WTC11 (cell line): ENCODE data around the gene ATXN2L. TPM values are rescaled to one million over a fixed set of nuclear protein-coding genes. Genes with fewer than 3 reads are reported as not detected.
"Not testable (repeated sequence)": the region's sequence is repeated elsewhere in the genome, so short reads cannot be mapped to it uniquely, and the experiment has no call there.

Source experiments
- ATAC-seq: fragments of 200-7000 bp; cut with Tn5 transposase; 2 replicates; pipeline ENCODE4 v1.10.0; 2021; ENCODE audit warnings: mild to moderate bottlenecking, moderate library complexity
- CTCF ChIA-PET: fragments of 300-600 bp; sonication (Branson Sonifier 250); formaldehyde crosslinking; loops from one replicate; lab custom pipeline; 2021; ENCODE audit warnings: antibody characterized with exemption; lab: Charles Lee
- POLR2A ChIA-PET: fragments of 350-600 bp; sonication (Branson Sonifier 250); formaldehyde crosslinking; loops from one replicate; lab custom pipeline; 2021; ENCODE audit warnings: antibody characterized with exemption; lab: Charles Lee
- DNase-seq: peaks from one replicate; pipeline ENCODE4 v3.0.0; 2021; ENCODE audit warnings: low spot score
- H3K27ac Mint-ChIP-seq: 2 replicates; pipeline ENCODE4 v1.8.0; 2021; ENCODE audit warnings: mixed read lengths
- H3K27me3 Mint-ChIP-seq: 2 replicates; pipeline ENCODE4 v1.8.0; 2021; ENCODE audit warnings: low read depth, mild to moderate bottlenecking, moderate library complexity, mixed read lengths
- H3K36me3 Mint-ChIP-seq: 2 replicates; pipeline ENCODE4 v1.8.0; 2021; ENCODE audit warnings: mixed read lengths
- H3K4me1 Mint-ChIP-seq: 2 replicates; pipeline ENCODE4 v1.8.0; 2022; ENCODE audit warnings: mixed read lengths
- H3K4me3 Mint-ChIP-seq: 2 replicates; pipeline ENCODE4 v1.8.0; 2021; ENCODE audit warnings: mild to moderate bottlenecking, moderate library complexity, mixed read lengths
- H3K9me3 Mint-ChIP-seq: 2 replicates; pipeline ENCODE4 v1.8.0; 2021; ENCODE audit warnings: mixed read lengths
- ELF4 ChIP-seq: sonication (generic); formaldehyde crosslinking; IDR thresholded peaks from 2 replicates; pipeline ENCODE4 v1.8.1; 2022; ENCODE audit warnings: low read depth, mild to moderate bottlenecking, moderate library complexity, missing genetic modification reagents
- ESRRA ChIP-seq: sonication (generic); formaldehyde crosslinking; IDR thresholded peaks from 2 replicates; pipeline ENCODE4 v1.8.1; 2022; ENCODE audit warnings: mild to moderate bottlenecking, missing genetic modification reagents, borderline replicate concordance
- FOXK1 ChIP-seq: sonication (generic); formaldehyde crosslinking; IDR thresholded peaks from 2 replicates; pipeline ENCODE4 v1.8.0; 2022; ENCODE audit warnings: mild to moderate bottlenecking, moderate library complexity, missing genetic modification reagents
- HMGA2 ChIP-seq: fragments of 250-450 bp; sonication (Bioruptor Pico); IDR thresholded peaks from 2 replicates; pipeline ENCODE4 v1.4.0; 2021; ENCODE audit warnings: mild to moderate bottlenecking, moderate library complexity
- JAZF1 ChIP-seq: fragments of 250-450 bp; sonication (Bioruptor Pico); IDR thresholded peaks from 2 replicates; pipeline ENCODE4 v1.9.0; 2021; ENCODE audit warnings: moderate library complexity, mild to moderate bottlenecking, inconsistent platforms
- MYBL2 ChIP-seq: sonication (generic); formaldehyde crosslinking; IDR thresholded peaks from 2 replicates; pipeline ENCODE4 v1.8.1; 2023; ENCODE audit warnings: mild to moderate bottlenecking, moderate library complexity, missing genetic modification reagents
- NFATC4 ChIP-seq: fragments of 250-450 bp; sonication (Bioruptor Pico); IDR thresholded peaks from 2 replicates; pipeline ENCODE4 v1.9.0; 2021; ENCODE audit warnings: mild to moderate bottlenecking
- SMAD4 ChIP-seq: sonication (generic); formaldehyde crosslinking; IDR thresholded peaks from 2 replicates; pipeline ENCODE4 v1.8.0; 2022; ENCODE audit warnings: mild to moderate bottlenecking, missing genetic modification reagents
- total RNA-seq: library from RNA; stranded (reverse); gene quantifications from 3 replicates; pipeline ENCODE4 v1.2.3, GENCODE V29; 2021
- TF ChIP-seq, protein P1 (sequence below): sonication (generic); formaldehyde crosslinking; IDR thresholded peaks from 2 replicates; pipeline ENCODE4 v1.8.1; 2022; ENCODE audit warnings: low read depth, missing genetic modification reagents, borderline replicate concordance
- TF ChIP-seq, protein P2 (sequence below): sonication (generic); formaldehyde crosslinking; IDR thresholded peaks from 2 replicates; pipeline ENCODE4 v1.8.0; 2023; ENCODE audit warnings: mild to moderate bottlenecking, missing genetic modification reagents
- TF ChIP-seq, protein P3 (sequence below): fragments of 250-450 bp; sonication (Bioruptor Pico); IDR thresholded peaks from 2 replicates; pipeline ENCODE4 v1.9.0; 2021; ENCODE audit warnings: mild to moderate bottlenecking, borderline replicate concordance
- TF ChIP-seq, protein P4 (sequence below): sonication (generic); formaldehyde crosslinking; IDR thresholded peaks from 2 replicates; pipeline ENCODE4 v1.8.1; 2023; ENCODE audit warnings: mild to moderate bottlenecking, missing genetic modification reagents
- TF ChIP-seq, protein P5 (sequence below): sonication (generic); formaldehyde crosslinking; IDR thresholded peaks from 2 replicates; pipeline ENCODE4 v1.8.0; 2022; ENCODE audit warnings: mild to moderate bottlenecking, missing genetic modification reagents
- TF ChIP-seq, protein P6 (sequence below): fragments of 200-600 bp; IDR thresholded peaks from 2 replicates; pipeline ENCODE4 v1.8.0; 2022; ENCODE audit warnings: antibody characterized with exemption

ATXN2L gene
- total RNA-seq, 1 experiment from 2014 or later, result 243 TPM

DNA sequence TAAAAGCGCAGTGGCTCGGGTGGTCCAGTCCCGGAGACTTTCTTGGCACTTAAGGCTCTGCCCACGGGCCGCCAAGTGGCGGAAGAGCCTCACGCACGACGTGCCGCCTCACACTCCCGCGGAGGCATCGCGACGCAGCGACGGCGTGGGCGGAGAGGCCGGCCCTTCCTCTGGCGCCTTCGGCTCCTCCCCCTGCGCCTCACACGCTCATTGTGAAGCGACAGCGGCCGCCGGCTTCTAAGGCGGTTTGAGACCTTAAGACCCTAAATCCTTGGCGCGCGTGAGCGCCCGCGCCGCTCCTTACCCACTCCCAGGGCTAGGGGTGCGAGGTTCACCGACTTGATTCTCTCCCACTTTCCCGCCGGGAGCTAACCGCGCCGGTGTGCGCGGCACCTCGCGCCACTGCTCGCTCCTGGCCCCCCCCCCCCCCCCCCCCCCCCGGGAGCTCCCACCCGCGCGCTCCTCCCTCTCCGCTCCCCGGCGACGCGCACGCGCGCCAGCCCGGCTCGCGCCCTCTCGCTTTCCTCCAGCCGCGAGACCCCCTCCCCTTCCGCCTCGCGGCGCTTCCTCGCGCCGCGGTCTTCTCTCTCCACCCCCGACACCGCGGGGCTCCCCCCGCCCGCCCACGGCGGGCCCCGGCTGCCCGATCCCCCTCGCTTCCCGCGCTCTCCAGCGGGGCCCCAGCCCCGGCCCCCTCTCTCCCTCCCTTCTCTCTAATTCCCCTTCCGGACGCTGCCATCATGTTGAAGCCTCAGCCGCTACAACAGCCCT is at the start of gene ATXN2L (continued):
- TF ChIP-seq ESRRA (peak; percentile 20; the same call in 1 of the 2 replicates), HMGA2 (CRISPR knock-in tag) (no peak), JAZF1 (CRISPR knock-in tag) (no peak), SMAD4 (CRISPR knock-in tag) (no peak), NFATC4 (CRISPR knock-in tag) (no peak), MYBL2 (CRISPR knock-in tag) (no peak; the same call in 1 of the 2 replicates), FOXK1 (CRISPR knock-in tag) (peak; percentile 74; the same call in 1 of the 2 replicates), ELF4 (CRISPR knock-in tag) (no peak)
- TF ChIP-seq, protein P1, sequence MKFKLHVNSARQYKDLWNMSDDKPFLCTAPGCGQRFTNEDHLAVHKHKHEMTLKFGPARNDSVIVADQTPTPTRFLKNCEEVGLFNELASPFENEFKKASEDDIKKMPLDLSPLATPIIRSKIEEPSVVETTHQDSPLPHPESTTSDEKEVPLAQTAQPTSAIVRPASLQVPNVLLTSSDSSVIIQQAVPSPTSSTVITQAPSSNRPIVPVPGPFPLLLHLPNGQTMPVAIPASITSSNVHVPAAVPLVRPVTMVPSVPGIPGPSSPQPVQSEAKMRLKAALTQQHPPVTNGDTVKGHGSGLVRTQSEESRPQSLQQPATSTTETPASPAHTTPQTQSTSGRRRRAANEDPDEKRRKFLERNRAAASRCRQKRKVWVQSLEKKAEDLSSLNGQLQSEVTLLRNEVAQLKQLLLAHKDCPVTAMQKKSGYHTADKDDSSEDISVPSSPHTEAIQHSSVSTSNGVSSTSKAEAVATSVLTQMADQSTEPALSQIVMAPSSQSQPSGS, result no peak
- TF ChIP-seq, protein P2, sequence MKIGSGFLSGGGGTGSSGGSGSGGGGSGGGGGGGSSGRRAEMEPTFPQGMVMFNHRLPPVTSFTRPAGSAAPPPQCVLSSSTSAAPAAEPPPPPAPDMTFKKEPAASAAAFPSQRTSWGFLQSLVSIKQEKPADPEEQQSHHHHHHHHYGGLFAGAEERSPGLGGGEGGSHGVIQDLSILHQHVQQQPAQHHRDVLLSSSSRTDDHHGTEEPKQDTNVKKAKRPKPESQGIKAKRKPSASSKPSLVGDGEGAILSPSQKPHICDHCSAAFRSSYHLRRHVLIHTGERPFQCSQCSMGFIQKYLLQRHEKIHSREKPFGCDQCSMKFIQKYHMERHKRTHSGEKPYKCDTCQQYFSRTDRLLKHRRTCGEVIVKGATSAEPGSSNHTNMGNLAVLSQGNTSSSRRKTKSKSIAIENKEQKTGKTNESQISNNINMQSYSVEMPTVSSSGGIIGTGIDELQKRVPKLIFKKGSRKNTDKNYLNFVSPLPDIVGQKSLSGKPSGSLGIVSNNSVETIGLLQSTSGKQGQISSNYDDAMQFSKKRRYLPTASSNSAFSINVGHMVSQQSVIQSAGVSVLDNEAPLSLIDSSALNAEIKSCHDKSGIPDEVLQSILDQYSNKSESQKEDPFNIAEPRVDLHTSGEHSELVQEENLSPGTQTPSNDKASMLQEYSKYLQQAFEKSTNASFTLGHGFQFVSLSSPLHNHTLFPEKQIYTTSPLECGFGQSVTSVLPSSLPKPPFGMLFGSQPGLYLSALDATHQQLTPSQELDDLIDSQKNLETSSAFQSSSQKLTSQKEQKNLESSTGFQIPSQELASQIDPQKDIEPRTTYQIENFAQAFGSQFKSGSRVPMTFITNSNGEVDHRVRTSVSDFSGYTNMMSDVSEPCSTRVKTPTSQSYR (CRISPR knock-in tag), result 0 out of 2 replicates have a peak, but pooled peaks have one; percentile 25
- TF ChIP-seq, protein P3, sequence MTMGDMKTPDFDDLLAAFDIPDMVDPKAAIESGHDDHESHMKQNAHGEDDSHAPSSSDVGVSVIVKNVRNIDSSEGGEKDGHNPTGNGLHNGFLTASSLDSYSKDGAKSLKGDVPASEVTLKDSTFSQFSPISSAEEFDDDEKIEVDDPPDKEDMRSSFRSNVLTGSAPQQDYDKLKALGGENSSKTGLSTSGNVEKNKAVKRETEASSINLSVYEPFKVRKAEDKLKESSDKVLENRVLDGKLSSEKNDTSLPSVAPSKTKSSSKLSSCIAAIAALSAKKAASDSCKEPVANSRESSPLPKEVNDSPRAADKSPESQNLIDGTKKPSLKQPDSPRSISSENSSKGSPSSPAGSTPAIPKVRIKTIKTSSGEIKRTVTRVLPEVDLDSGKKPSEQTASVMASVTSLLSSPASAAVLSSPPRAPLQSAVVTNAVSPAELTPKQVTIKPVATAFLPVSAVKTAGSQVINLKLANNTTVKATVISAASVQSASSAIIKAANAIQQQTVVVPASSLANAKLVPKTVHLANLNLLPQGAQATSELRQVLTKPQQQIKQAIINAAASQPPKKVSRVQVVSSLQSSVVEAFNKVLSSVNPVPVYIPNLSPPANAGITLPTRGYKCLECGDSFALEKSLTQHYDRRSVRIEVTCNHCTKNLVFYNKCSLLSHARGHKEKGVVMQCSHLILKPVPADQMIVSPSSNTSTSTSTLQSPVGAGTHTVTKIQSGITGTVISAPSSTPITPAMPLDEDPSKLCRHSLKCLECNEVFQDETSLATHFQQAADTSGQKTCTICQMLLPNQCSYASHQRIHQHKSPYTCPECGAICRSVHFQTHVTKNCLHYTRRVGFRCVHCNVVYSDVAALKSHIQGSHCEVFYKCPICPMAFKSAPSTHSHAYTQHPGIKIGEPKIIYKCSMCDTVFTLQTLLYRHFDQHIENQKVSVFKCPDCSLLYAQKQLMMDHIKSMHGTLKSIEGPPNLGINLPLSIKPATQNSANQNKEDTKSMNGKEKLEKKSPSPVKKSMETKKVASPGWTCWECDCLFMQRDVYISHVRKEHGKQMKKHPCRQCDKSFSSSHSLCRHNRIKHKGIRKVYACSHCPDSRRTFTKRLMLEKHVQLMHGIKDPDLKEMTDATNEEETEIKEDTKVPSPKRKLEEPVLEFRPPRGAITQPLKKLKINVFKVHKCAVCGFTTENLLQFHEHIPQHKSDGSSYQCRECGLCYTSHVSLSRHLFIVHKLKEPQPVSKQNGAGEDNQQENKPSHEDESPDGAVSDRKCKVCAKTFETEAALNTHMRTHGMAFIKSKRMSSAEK, result no peak
- TF ChIP-seq, protein P4, sequence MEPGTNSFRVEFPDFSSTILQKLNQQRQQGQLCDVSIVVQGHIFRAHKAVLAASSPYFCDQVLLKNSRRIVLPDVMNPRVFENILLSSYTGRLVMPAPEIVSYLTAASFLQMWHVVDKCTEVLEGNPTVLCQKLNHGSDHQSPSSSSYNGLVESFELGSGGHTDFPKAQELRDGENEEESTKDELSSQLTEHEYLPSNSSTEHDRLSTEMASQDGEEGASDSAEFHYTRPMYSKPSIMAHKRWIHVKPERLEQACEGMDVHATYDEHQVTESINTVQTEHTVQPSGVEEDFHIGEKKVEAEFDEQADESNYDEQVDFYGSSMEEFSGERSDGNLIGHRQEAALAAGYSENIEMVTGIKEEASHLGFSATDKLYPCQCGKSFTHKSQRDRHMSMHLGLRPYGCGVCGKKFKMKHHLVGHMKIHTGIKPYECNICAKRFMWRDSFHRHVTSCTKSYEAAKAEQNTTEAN (CRISPR knock-in tag), result 0 out of 2 replicates have a peak, but pooled peaks have one; percentile 78
- TF ChIP-seq, protein P5, sequence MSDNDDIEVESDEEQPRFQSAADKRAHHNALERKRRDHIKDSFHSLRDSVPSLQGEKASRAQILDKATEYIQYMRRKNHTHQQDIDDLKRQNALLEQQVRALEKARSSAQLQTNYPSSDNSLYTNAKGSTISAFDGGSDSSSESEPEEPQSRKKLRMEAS, result peak; percentile 84
- TF ChIP-seq, protein P6, sequence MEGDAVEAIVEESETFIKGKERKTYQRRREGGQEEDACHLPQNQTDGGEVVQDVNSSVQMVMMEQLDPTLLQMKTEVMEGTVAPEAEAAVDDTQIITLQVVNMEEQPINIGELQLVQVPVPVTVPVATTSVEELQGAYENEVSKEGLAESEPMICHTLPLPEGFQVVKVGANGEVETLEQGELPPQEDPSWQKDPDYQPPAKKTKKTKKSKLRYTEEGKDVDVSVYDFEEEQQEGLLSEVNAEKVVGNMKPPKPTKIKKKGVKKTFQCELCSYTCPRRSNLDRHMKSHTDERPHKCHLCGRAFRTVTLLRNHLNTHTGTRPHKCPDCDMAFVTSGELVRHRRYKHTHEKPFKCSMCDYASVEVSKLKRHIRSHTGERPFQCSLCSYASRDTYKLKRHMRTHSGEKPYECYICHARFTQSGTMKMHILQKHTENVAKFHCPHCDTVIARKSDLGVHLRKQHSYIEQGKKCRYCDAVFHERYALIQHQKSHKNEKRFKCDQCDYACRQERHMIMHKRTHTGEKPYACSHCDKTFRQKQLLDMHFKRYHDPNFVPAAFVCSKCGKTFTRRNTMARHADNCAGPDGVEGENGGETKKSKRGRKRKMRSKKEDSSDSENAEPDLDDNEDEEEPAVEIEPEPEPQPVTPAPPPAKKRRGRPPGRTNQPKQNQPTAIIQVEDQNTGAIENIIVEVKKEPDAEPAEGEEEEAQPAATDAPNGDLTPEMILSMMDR, result no peak

DNA sequence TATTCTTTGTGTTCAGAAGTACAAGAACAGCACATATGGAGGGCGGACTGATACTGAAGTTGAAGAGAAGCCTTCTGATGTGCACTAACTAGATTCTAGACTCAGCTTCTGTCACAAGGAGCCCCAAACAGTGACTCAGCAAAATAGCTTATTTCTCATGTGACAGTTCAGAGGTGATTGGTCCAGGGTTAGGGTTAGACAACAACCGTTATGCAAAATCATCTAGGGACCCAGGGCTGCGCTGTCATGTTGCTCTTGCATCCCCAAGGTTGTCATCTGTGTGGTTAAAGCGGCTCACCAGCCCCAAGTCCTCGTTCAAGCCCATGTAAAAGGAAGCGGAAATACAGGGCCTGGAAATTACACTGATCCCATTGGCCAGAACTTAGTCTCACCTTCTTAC is 41.1 kb upstream of the ATXN2L start:
- H3K27ac Mint-ChIP-seq, ATAC-seq, POLR2A ChIA-PET, DNase-seq, H3K27me3 Mint-ChIP-seq, H3K36me3 Mint-ChIP-seq, H3K9me3 Mint-ChIP-seq, H3K4me3 Mint-ChIP-seq, CTCF ChIA-PET, H3K4me1 Mint-ChIP-seq: not testable (repeated sequence)

DNA sequence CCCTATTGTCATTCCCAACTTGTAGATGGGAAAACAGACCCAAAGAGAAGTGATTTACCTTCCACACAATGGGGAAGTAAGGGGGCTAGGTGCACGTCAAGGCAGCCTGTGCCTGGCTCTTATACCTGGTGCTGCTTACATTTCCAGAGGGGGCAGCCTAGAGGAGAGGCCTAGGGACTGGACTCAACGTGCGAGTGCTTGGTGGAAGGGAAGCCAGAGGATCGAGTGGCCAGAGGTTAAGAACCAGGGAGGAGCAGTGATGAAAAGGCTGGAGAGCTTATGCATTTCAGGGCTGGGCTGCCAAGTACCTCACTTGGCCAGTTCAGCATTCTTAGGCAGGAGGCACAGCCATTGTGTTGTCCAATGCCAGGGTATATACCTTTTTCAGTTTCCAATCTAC is 40.4 kb upstream of the ATXN2L start:
- ATAC-seq, result peak; percentile 92
- CTCF ChIA-PET, DNase-seq, H3K27me3 Mint-ChIP-seq, H3K4me3 Mint-ChIP-seq, H3K9me3 Mint-ChIP-seq, H3K4me1 Mint-ChIP-seq, H3K36me3 Mint-ChIP-seq, POLR2A ChIA-PET, H3K27ac Mint-ChIP-seq: not testable (repeated sequence)

DNA sequence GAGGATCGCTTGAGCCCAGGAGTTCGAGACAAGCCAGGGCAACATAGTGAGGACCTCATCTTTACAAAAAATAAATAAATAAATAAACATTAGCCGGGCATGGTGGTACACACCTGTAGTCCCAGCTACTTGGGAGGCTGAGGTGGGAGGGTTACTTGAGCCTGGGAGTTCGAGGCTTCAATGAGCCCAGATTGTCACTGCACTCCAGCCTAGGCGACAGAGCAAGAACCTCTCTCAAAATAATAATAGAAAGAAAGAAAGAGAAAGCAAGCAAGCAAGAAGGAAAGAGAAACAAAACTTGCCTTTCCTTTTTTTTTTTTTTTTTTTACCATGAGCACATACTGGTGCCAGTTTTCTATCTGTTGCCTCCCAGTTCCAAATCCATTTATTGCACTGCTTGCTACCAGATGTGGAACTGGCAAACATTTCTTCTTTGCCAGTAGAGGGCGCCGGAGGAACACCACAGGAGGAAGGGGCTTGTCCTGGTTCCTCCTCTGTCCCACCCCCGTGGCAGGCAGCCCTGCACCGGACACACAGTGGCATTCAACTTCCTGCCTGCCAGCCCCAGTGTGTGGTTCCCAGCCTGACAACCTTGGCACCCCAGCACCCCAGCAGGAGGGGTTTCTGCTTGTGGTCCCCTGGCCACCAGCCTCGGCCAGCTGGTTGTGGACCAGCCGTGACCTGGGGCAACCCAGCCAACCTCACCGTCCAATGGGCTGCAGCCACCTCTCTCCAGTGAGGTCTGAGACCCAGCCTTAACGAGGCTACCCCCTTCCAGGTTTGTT is 20.4 kb upstream of the ATXN2L start:
- H3K4me3 Mint-ChIP-seq, H3K27ac Mint-ChIP-seq, H3K36me3 Mint-ChIP-seq, CTCF ChIA-PET, POLR2A ChIA-PET, H3K27me3 Mint-ChIP-seq, H3K4me1 Mint-ChIP-seq, H3K9me3 Mint-ChIP-seq: not testable (repeated sequence)
- peak; percentile 95 for ATAC-seq
- DNase-seq, result peak; percentile 38
